ENCODE results near the gene ZNF574.

Gene ZNF574

GRCh38 chr19:42102877-42103276 lies 26.9 kb downstream of the ZNF574 start:
- no peak overlapping the region for H3K4me3 ChIP-seq (ENCODE audit: low read length)
- TF ChIP-seq CTCF (conservative IDR thresholded peaks at IDR 0.05; ENCODE audit: low read depth, low read length) = no peak
- no peak for DNase-seq (ENCODE audit: low read depth)

GRCh38 chr19:42105368-42105767 lies 29.4 kb downstream of the ZNF574 start:
- H3K4me3 ChIP-seq (ENCODE audit: low read length) = no peak overlapping the region
- no peak for DNase-seq (ENCODE audit: low read depth)
- TF ChIP-seq CTCF (conservative IDR thresholded peaks at IDR 0.05; ENCODE audit: low read depth, low read length) = no peak

- TF ChIP-seq CTCF (conservative IDR thresholded peaks at IDR 0.05; ENCODE audit: low read depth, low read length) = peak; percentile 100
- H3K4me3 ChIP-seq (ENCODE audit: low read length) = no peak overlapping the region
- peak; percentile 54 for DNase-seq (ENCODE audit: low read depth)
These were observed 32.8 kb downstream of the ZNF574 start for GRCh38 chr19:42108527-42109389.

GRCh38 chr19:42109896-42110295 lies 33.9 kb downstream of the ZNF574 start:
- no peak overlapping the region for H3K4me3 ChIP-seq (ENCODE audit: low read length)
- no peak for TF ChIP-seq CTCF (conservative IDR thresholded peaks at IDR 0.05; ENCODE audit: low read depth, low read length)

GRCh38 chr19:42110658-42111057 lies 34.7 kb downstream of the ZNF574 start:
- DNase-seq (ENCODE audit: low read depth) = no peak
- H3K4me3 ChIP-seq (ENCODE audit: low read length) = no peak overlapping the region
- no peak for TF ChIP-seq CTCF (conservative IDR thresholded peaks at IDR 0.05; ENCODE audit: low read depth, low read length)

More at GRCh38 chr19:42109896-42110295, 33.9 kb downstream of the ZNF574 start:
- DNase-seq (ENCODE audit: low read depth) = no peak

- TF ChIP-seq CTCF (conservative IDR thresholded peaks at IDR 0.05; ENCODE audit: low read depth, low read length) = no peak
- no peak for DNase-seq (ENCODE audit: low read depth)
- no peak overlapping the region for H3K4me3 ChIP-seq (ENCODE audit: low read length)
These were observed 35.4 kb downstream of the ZNF574 start for GRCh38 chr19:42111384-42111783.

GRCh38 chr19:42111811-42112210 lies 35.8 kb downstream of the ZNF574 start:
- no peak for TF ChIP-seq CTCF (conservative IDR thresholded peaks at IDR 0.05; ENCODE audit: low read depth, low read length)
- no peak overlapping the region for H3K4me3 ChIP-seq (ENCODE audit: low read length)
- DNase-seq (ENCODE audit: low read depth) = no peak
